IPS-18c (cell line): ENCODE data around the gene NME7.
A peak's percentile ranks its signal among the peaks of the same experiment; 100 is the strongest.
"Not testable (repeated sequence)": the region's sequence is repeated elsewhere in the genome, so short reads cannot be mapped to it uniquely, and the experiment has no call there.

Source experiments
- H3K4me3 ChIP-seq: 2 replicates; pipeline ENCODE4 v1.7.0; 2013; ENCODE audit warnings: low read depth, mild to moderate bottlenecking, low read length, moderate library complexity; ENCODE audit not compliant: insufficient read depth
- H3K9me3 ChIP-seq: one replicate; pipeline ENCODE4 v1.6.1; 2013; ENCODE audit warnings: mild to moderate bottlenecking, low read length, moderate library complexity; ENCODE audit not compliant: control insufficient read depth, insufficient read depth

The NME7 gene, protein sequence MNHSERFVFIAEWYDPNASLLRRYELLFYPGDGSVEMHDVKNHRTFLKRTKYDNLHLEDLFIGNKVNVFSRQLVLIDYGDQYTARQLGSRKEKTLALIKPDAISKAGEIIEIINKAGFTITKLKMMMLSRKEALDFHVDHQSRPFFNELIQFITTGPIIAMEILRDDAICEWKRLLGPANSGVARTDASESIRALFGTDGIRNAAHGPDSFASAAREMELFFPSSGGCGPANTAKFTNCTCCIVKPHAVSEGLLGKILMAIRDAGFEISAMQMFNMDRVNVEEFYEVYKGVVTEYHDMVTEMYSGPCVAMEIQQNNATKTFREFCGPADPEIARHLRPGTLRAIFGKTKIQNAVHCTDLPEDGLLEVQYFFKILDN

GRCh38 chr1:169367686-169368405, at the start of gene NME7, which contains the start of gene BLZF1:
TSS of gene NME7 (minus strand) at chr1:169367797. CDS start at chr1:169367710, 87 bp downstream.
TSS of gene BLZF1 (plus strand) at chr1:169368195. CDS start at chr1:169369523, 1,328 bp downstream.
- H3K9me3 ChIP-seq = no peaks in the 10 kb centered on the region
- peak within 1 kb of the TSS; percentile 67 for H3K4me3 ChIP-seq

- Histone ChIP-seq H3K4me3 (no peak overlapping the region), H3K9me3 (no peaks in the 10 kb centered on the region)
These were observed 47.4 kb upstream of the NME7 start for GRCh38 chr1:169414952-169415351.

DNA sequence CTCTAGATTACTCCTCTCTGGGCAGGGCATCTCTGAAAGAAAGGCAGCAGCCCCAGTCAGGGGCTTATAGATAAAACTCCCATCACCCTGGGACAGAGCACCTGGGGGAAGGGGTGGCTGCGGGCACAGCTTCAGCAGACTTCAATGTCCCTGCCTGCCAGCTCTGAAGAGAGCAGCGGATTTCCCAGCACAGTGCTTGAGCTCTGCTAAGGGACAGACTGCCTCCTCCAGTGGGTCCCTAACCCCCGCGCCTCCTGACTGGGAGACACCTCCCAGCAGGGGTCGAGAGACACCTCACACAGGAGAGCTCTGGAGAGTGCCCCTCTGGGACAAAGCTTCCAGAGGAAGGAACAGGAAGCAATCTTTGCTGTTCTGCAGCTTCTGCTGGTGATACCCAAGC, 40.7 kb upstream of the NME7 start:
- not testable (repeated sequence) for H3K9me3 ChIP-seq, H3K4me3 ChIP-seq

DNA sequence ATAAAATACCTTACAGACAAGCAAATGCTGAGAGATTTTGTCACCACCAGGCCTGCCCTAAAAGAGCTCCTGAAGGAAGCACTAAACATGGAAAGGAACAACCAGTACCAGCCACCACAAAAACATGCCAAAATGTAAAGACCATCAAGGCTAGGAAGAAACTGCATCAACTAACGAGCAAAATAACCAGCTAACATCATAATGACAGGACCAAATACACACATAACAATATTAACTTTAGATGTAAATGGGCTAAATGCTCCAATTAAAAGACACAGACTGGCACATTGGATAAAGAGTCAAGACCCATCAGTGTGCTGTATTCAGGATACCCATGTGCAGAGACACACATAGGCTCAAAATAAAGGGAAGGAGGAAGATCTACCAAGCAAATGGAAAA, 35.0 kb upstream of the NME7 start:
- H3K9me3 ChIP-seq, H3K4me3 ChIP-seq: not testable (repeated sequence)

DNA sequence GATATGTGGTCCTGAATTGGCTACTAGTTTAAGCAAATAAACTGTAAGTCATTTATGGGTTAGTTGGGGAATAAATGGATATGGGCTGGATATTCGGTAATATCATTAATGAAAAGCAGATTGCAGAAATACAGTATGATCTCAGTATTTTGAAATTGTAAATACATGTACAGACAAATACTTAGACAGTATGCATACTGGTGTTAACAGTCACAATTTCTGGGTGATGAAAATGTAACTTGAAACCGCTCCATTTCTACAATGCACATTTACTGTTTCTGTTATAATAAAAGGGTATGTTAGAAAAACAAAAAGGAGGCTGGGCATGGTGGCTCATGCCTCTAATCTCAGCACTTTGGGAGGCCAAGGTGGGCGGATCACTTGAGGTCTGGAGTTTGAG, 28.4 kb upstream of the NME7 start:
- no peaks in the 10 kb centered on the region for H3K9me3 ChIP-seq
- no peak overlapping the region for H3K4me3 ChIP-seq

GRCh38 chr1:169392406-169392805, 24.8 kb upstream of the NME7 start:
- H3K9me3 ChIP-seq = no peaks in the 10 kb centered on the region
- H3K4me3 ChIP-seq = no peak overlapping the region

DNA sequence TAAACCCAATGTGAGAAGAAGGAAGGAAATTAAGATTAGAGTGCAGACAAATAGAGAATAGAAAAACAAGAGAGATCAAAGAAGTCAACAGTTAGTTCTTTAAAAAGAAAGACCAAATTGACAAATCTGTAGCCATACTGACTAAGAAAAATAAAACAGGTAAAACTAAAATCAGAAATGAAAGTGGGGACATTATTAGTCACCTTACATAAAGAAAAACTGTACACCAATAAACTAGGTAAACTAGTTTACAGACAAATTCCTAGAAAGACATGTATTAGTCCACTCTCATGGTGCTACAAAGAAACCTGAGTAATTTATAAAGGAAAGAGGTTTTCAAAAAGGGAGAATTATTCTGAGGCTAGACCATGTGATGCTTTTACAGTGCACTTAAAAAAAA, 22.7 kb upstream of the NME7 start:
- no peaks in the 10 kb centered on the region for H3K9me3 ChIP-seq
- no peak overlapping the region for H3K4me3 ChIP-seq

- H3K4me3 ChIP-seq = no peak overlapping the region
- no peaks in the 10 kb centered on the region for H3K9me3 ChIP-seq
These were observed 19.8 kb upstream of the NME7 start for GRCh38 chr1:169387399-169387798.

DNA sequence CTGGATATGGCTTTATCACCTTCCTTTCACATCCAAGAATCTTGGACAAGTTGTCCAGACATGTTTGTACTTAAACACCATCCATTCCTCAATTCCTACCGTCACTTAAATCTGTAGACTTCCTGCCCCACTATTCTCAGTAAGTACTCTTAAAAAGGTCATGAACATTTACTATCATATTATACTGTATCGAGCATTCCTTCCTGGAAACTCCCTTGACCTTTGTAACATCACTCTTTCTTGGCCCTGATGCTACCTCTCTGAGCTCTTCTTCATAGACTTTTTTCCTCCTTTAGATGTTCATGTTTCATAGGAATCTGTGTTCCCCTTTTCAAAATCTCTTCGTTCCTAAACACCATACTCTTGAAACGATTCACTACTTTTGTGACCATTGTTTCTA, 15.9 kb upstream of the NME7 start:
- Histone ChIP-seq H3K4me3 (no peak overlapping the region), H3K9me3 (no peaks in the 10 kb centered on the region)

GRCh38 chr1:169381162-169381561, 13.6 kb upstream of the NME7 start:
- Histone ChIP-seq H3K4me3 (no peak overlapping the region), H3K9me3 (no peaks in the 10 kb centered on the region)

DNA sequence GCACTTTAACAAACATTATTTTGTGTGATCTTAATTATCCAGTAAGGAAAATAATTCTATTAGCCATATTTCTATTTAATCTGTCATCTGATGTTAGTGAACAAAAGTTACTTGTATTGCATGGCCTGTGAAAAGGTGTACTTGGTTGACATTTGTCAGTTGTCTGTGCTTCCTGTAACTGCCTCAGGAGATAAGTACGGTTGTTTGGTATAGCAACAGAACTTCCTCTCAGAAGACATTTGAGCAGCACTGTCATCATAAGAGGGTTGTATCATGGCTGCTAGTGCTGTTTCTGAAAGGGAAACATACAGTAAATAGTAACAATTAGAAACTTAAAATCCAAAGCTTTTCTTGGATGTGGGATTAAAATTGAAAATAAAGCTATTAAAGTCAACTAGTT, 3.8 kb upstream of the NME7 start:
- Histone ChIP-seq H3K9me3 (no peaks in the 10 kb centered on the region), H3K4me3 (no peak overlapping the region)

- Histone ChIP-seq H3K4me3 (peak overlapping the region; percentile 67), H3K9me3 (no peaks in the 10 kb centered on the region)
These were observed 791 bp upstream of the NME7 start for GRCh38 chr1:169368406-169368769.

DNA sequence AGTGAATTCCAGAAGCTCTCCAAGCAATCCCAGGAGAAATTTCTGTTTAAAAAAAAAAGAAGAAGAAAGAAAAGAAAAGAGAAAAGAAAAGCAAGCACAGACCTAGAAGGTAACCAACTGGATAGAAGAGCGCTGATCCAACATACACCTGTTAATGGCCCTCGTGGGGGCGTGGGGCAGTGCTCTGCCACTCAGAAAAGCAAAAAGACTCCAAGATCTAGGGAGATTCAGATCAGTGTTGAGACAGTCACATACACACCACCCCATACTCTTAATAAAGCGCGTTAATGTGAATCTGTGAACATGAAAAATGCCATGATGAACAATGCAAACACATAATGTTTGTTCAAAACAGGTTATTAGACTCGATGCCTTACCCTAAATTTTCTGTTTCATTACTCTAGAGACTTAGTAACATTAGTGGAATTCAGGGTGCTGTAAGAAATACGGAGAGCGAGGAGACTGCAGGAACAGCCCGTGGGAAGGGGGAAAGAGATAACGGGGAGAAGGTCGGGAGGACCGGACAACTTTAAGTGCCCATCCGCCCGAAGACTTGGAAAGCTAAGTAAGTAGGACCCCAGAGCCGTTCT, 406 bp downstream of the NME7 start:
- Histone ChIP-seq H3K4me3 (peak overlapping the region; percentile 67), H3K9me3 (no peaks in the 10 kb centered on the region)

DNA sequence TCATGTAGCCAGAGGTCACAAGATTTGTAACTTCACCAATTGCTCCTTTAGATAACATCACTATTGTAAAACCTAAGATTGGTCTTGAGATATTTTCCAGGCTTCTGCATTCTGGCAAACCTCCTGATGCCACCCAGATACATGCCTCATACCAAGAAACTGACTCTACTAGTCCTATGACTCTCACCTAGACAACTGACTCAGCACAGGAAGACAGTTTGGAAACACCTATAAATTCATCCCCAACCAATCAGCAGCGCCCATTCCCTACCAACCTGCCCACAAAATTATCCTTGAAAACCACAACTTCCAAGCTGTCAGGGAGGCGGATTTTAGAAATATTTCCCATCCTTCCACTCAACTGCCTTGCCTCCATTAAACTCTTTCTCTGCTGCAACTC, 2.6 kb downstream of the NME7 start:
- Histone ChIP-seq H3K9me3 (no peaks in the 10 kb centered on the region), H3K4me3 (no peak overlapping the region)

- Histone ChIP-seq H3K4me3 (no peak overlapping the region), H3K9me3 (no peaks in the 10 kb centered on the region)
These were observed 4.4 kb downstream of the NME7 start for GRCh38 chr1:169363046-169363730.

GRCh38 chr1:169361281-169361680, 6.3 kb downstream of the NME7 start:
- Histone ChIP-seq H3K9me3 (no peaks in the 10 kb centered on the region), H3K4me3 (no peak overlapping the region)

DNA sequence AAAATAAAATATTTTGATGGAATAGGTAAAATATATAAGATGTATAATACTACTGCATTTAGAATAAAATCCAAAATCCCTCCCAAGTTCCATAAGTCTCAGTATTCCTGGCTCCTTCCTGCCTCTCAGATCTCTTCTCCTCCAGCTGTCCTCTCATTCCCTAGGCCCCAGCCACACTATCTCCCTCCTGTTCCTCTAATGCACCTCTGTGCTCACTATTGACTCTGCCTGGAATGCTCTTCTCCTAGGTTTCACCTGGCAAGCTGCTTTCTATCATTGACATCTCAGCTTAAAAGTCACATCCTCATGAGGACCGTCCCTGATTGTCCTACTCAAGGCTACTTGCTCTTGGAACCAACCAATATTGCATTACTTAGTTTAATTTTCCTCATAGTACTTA, 7.2 kb downstream of the NME7 start:
- Histone ChIP-seq H3K9me3 (no peaks in the 10 kb centered on the region), H3K4me3 (no peak overlapping the region)
